Neural cell (in vitro differentiated cells): Measurements from ENCODE around the gene ZNF467. TPM values are rescaled to one million over a fixed set of nuclear protein-coding genes. Genes with fewer than 3 reads are reported as not detected.

Source experiments
- H2AFZ ChIP-seq: fragments of 200-600, 300-800 bp; sonication (generic), shearing (Covaris generic); 2 replicates; pipeline ENCODE4 v1.6.0; 2014; ENCODE audit warnings: low read depth, mild to moderate bottlenecking, antibody characterized with exemption, low read length, moderate library complexity
- H3F3A ChIP-seq: fragments of 200-600 bp; shearing (Covaris generic); 2 replicates; pipeline ENCODE4 v1.6.1; 2016; ENCODE audit warnings: mild to moderate bottlenecking, moderate library complexity, mixed read lengths, antibody characterized with exemption, low read length; ENCODE audit not compliant: insufficient read depth, poor library complexity, severe bottlenecking
- H3K27ac ChIP-seq: fragments of 200-600, 300-800 bp; sonication (generic), shearing (Covaris generic); 2 replicates; pipeline ENCODE4 v1.5.1; 2014; ENCODE audit warnings: mild to moderate bottlenecking, low read length, moderate library complexity
- H3K27me3 ChIP-seq: fragments of 300-800, 200-600 bp; sonication (generic), shearing (Covaris generic); 2 replicates; pipeline ENCODE4 v1.6.0; 2014; ENCODE audit warnings: mild to moderate bottlenecking, low read depth, low read length, moderate library complexity; ENCODE audit not compliant: insufficient read depth
- H3K36me3 ChIP-seq: fragments of 300-800, 200-600 bp; sonication (generic), shearing (Covaris generic); 2 replicates; pipeline ENCODE4 v1.5.1; 2014; ENCODE audit warnings: mild to moderate bottlenecking, antibody characterized with exemption, low read length, moderate library complexity; ENCODE audit not compliant: insufficient read depth
- H3K4me2 ChIP-seq: fragments of 300-800, 200-600 bp; sonication (generic), shearing (Covaris generic); 2 replicates; pipeline ENCODE4 v1.6.0; 2014; ENCODE audit warnings: mild to moderate bottlenecking, low read length
- H3K4me3 ChIP-seq: fragments of 300-800, 200-600 bp; sonication (generic), shearing (Covaris generic); 2 replicates; pipeline ENCODE4 v1.5.1; 2014; ENCODE audit warnings: mild to moderate bottlenecking, low read length, moderate library complexity
- H3K79me2 ChIP-seq: fragments of 200-600 bp; shearing (Covaris generic); replicated peaks from 2 replicates; pipeline ENCODE4 v1.6.0; 2014; ENCODE audit warnings: mild to moderate bottlenecking, low read length, moderate library complexity; ENCODE audit not compliant: insufficient read depth
- H3K9ac ChIP-seq: fragments of 300-800, 200-600 bp; sonication (generic), shearing (Covaris generic); 2 replicates; pipeline ENCODE4 v1.6.1; 2016; ENCODE audit warnings: mild to moderate bottlenecking, low read length, mixed read lengths
- H3K9me2 ChIP-seq: fragments of 200-600 bp; shearing (Covaris generic); 2 replicates; pipeline ENCODE4 v1.6.1; 2016; ENCODE audit warnings: mild to moderate bottlenecking, low read length, mixed read lengths; ENCODE audit not compliant: insufficient read depth
- H3K9me3 ChIP-seq: fragments of 200-600, 300-800 bp; sonication (generic), shearing (Covaris generic); 2 replicates; pipeline ENCODE4 v1.6.1; 2016; ENCODE audit warnings: mild to moderate bottlenecking, mixed run types, low read length, moderate library complexity, mixed read lengths
- H4K20me1 ChIP-seq: fragments of 200-600 bp; shearing (Covaris generic); 2 replicates; pipeline ENCODE4 v1.6.1; 2016; ENCODE audit warnings: mild to moderate bottlenecking, mixed run types; ENCODE audit not compliant: insufficient read depth
- CTCF ChIP-seq: fragments of 450-650 bp; IDR thresholded peaks from 2 replicates; pipeline ENCODE4 v1.5.1; 2014; ENCODE audit warnings: antibody characterized with exemption, mild to moderate bottlenecking, moderate library complexity; ENCODE audit not compliant: poor library complexity, severe bottlenecking
- EP300 ChIP-seq: fragments of 450-650 bp; conservative IDR thresholded peaks from 2 replicates; pipeline ENCODE4 v1.6.1; 2014; ENCODE audit warnings: antibody characterized with exemption, mild to moderate bottlenecking, moderate library complexity; ENCODE audit not compliant: poor library complexity, severe bottlenecking
- EZH2 ChIP-seq: fragments of 200-600, 300-800 bp; shearing (Covaris generic), sonication (generic); IDR thresholded peaks from 2 replicates; pipeline ENCODE4 v1.6.1; 2014; ENCODE audit warnings: antibody characterized with exemption, low read length, borderline replicate concordance, mild to moderate bottlenecking; ENCODE audit not compliant: insufficient read depth, poor library complexity, severe bottlenecking
- MXI1 ChIP-seq: fragments of 450-650 bp; conservative IDR thresholded peaks from 2 replicates; pipeline ENCODE4 v1.6.1; 2014; ENCODE audit warnings: antibody characterized with exemption, mild to moderate bottlenecking; ENCODE audit not compliant: poor library complexity, severe bottlenecking
- POLR2AphosphoS5 ChIP-seq: IDR thresholded peaks from 2 replicates; pipeline ENCODE4 v1.6.1; 2012
- RAD21 ChIP-seq: fragments of 450-650 bp; conservative IDR thresholded peaks from 2 replicates; pipeline ENCODE4 v1.6.1; 2014; ENCODE audit warnings: antibody characterized with exemption, mild to moderate bottlenecking, moderate library complexity
- SMC3 ChIP-seq: fragments of 450-650 bp; conservative IDR thresholded peaks from 2 replicates; pipeline ENCODE4 v1.6.1; 2014; ENCODE audit warnings: antibody characterized with exemption, mild to moderate bottlenecking, moderate library complexity; ENCODE audit not compliant: poor library complexity
- TAF1 ChIP-seq: IDR thresholded peaks from 2 replicates; pipeline ENCODE4 v1.6.1; 2012; ENCODE audit warnings: low read depth
- polyA plus RNA-seq: library from polyadenylated mRNA; depleted of rRNA; stranded (reverse); fragments of >200 nt; gene quantifications from 2 replicates; pipeline ENCODE4 v1.2.3, GENCODE V29; 2014
- TF ChIP-seq, protein P1 (sequence below): IDR thresholded peaks from 2 replicates; pipeline ENCODE4 v1.6.1; 2012; ENCODE audit warnings: borderline replicate concordance

The ZNF467 gene
- polyA plus RNA-seq, 1 donor from 2014 or later = 11.9 TPM

- Histone ChIP-seq H3F3A (no peaks in the 10 kb centered on the region), H3K4me2 (no peak overlapping the region)
Observed at GRCh38 chr7:149809215-149809614, 35.8 kb upstream of the ZNF467 start.

GRCh38 chr7:149808311-149808710 is 34.9 kb upstream of the ZNF467 start:
- H3K79me2 ChIP-seq = no peaks in the 10 kb centered on the region
- H3K9ac ChIP-seq = no peak overlapping the region
- H2AFZ ChIP-seq = no peak overlapping the region
- no peaks in the 10 kb centered on the region for H3F3A ChIP-seq
- H3K4me3 ChIP-seq = no peak overlapping the region
- H4K20me1 ChIP-seq = no peaks in the 10 kb centered on the region
- no peaks in the 10 kb centered on the region for H3K27me3 ChIP-seq
- H3K27ac ChIP-seq = no peak overlapping the region
- no peaks in the 10 kb centered on the region for H3K9me3 ChIP-seq
- no peak for TF ChIP-seq SMC3
- no peak for TF ChIP-seq MXI1
- no peak for TF ChIP-seq EZH2
- TF ChIP-seq EP300 = no peak
- TF ChIP-seq RAD21 = no peak
- TF ChIP-seq, protein P1, sequence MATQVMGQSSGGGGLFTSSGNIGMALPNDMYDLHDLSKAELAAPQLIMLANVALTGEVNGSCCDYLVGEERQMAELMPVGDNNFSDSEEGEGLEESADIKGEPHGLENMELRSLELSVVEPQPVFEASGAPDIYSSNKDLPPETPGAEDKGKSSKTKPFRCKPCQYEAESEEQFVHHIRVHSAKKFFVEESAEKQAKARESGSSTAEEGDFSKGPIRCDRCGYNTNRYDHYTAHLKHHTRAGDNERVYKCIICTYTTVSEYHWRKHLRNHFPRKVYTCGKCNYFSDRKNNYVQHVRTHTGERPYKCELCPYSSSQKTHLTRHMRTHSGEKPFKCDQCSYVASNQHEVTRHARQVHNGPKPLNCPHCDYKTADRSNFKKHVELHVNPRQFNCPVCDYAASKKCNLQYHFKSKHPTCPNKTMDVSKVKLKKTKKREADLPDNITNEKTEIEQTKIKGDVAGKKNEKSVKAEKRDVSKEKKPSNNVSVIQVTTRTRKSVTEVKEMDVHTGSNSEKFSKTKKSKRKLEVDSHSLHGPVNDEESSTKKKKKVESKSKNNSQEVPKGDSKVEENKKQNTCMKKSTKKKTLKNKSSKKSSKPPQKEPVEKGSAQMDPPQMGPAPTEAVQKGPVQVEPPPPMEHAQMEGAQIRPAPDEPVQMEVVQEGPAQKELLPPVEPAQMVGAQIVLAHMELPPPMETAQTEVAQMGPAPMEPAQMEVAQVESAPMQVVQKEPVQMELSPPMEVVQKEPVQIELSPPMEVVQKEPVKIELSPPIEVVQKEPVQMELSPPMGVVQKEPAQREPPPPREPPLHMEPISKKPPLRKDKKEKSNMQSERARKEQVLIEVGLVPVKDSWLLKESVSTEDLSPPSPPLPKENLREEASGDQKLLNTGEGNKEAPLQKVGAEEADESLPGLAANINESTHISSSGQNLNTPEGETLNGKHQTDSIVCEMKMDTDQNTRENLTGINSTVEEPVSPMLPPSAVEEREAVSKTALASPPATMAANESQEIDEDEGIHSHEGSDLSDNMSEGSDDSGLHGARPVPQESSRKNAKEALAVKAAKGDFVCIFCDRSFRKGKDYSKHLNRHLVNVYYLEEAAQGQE = no peak
- TF ChIP-seq CTCF = no peak
- no peak for TF ChIP-seq TAF1
- TF ChIP-seq POLR2AphosphoS5 = no peak
- no peaks in the 10 kb centered on the region for H3K9me2 ChIP-seq
- no peak overlapping the region for H3K4me2 ChIP-seq
- H3K36me3 ChIP-seq = no peaks in the 10 kb centered on the region

More at GRCh38 chr7:149809215-149809614, 35.8 kb upstream of the ZNF467 start:
- Histone ChIP-seq H3K9ac (no peak overlapping the region), H3K27me3 (no peaks in the 10 kb centered on the region), H3K9me2 (no peaks in the 10 kb centered on the region), H3K9me3 (no peaks in the 10 kb centered on the region), H2AFZ (no peak overlapping the region), H3K4me3 (no peak overlapping the region), H3K36me3 (no peaks in the 10 kb centered on the region), H3K27ac (no peak overlapping the region), H3K79me2 (no peaks in the 10 kb centered on the region), H4K20me1 (no peaks in the 10 kb centered on the region)
- TF ChIP-seq POLR2AphosphoS5 = no peak

- no peaks in the 10 kb centered on the region for H3K9me3 ChIP-seq
- H3K9ac ChIP-seq = no peak overlapping the region
- H2AFZ ChIP-seq = no peak overlapping the region
- TF ChIP-seq CTCF (no peak), MXI1 (no peak), EP300 (no peak), EZH2 (no peak), RAD21 (no peak), POLR2AphosphoS5 (no peak), SMC3 (no peak), TAF1 (no peak)
- TF ChIP-seq, protein P1 = no peak
- H3K27me3 ChIP-seq = no peaks in the 10 kb centered on the region
- no peak overlapping the region for H3K4me2 ChIP-seq
- H3K9me2 ChIP-seq = no peaks in the 10 kb centered on the region
- no peak overlapping the region for H3K4me3 ChIP-seq
- no peaks in the 10 kb centered on the region for H4K20me1 ChIP-seq
- H3K36me3 ChIP-seq = no peaks in the 10 kb centered on the region
- no peaks in the 10 kb centered on the region for H3F3A ChIP-seq
- no peaks in the 10 kb centered on the region for H3K79me2 ChIP-seq
- H3K27ac ChIP-seq = no peak overlapping the region
Observed at GRCh38 chr7:149806726-149807125, 33.3 kb upstream of the ZNF467 start.
